NCI-H1417 (cell line): ENCODE results near the gene MRE11.
A peak's percentile ranks its signal among the peaks of the same experiment; 100 is the strongest.
"Not testable (repeated sequence)": the region's sequence is repeated elsewhere in the genome, so short reads cannot be mapped to it uniquely, and the experiment has no call there.

Source experiments
- DNase-seq, 3 experiments: peaks; one replicate each; lab custom pipeline; 2025; lab: John Stamatoyannopoulos, UW

Gene MRE11

DNA sequence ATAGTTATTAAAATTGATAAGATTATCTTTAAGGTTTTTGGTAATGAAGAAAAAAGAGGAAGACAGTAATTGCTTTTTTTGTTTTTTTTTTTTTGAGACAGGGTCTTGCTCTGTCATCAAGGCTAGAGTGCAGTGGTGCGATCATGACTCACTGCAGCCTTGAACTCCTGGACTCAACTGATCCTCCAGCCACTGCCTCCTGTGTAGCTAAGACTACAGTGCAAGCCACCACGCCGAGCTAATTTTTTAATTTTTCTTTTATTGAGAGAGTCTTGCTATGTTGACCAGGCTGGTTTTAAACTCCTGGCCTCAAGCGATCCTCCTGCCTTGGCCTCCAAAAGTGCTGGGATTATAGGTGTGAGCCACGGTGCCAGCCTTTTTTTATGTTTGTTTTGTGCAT is 12.9 kb upstream of the MRE11 start:
- DNase-seq = not testable (repeated sequence)

GRCh38 chr11:94504689-94505293 is 11.1 kb upstream of the MRE11 start:
- peak in 2 of 3 experiments; percentile 63 to 81 for DNase-seq

- DNase-seq = no peak
These were observed 7.9 kb upstream of the MRE11 start for GRCh38 chr11:94501522-94501921.

- no peak for DNase-seq
These were observed 6.5 kb upstream of the MRE11 start for GRCh38 chr11:94500181-94500580.

GRCh38 chr11:94494126-94494680 is 559 bp upstream of the MRE11 start:
- DNase-seq = no peak

- DNase-seq = no peak
These were observed 7.6 kb downstream of the MRE11 start for GRCh38 chr11:94486068-94486467.

DNA sequence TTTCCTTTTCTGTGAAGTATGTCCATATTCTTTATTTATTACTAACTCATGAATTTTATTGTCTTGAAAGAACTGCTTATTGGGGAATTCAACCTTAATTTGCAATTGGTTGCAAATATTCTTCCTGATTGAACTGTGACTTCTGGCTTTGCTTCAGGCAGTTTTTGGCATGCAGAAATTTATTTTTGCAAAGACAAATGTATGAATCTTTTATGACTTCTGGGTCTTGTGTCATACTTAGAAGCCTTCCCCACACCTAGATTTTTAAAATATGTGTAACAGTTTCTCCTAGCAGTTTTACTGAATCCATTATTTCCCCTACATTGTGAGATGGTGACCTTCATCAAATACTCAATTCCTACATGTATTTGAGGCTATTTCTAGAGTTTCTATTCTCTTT is 12.3 kb downstream of the MRE11 start:
- no peak for DNase-seq

DNA sequence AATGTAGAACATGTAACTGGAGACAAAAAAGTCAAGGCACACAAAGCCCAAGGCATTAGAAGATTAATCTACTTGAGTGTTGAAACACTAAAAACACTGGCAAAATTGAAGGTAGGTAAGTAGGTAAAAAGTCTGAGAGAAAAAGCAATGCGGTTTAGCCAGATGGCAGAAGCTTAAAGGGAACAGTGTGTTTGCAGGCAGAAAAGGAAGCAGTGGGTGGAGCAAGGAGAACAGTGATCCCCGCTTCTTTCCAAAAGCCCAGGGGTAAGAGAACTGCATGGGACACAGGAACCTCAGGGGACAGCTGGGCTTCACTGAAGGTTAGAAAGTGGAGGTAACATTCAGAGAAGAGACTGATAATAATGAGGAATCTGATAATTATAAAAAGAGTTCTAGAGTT is 16.0 kb downstream of the MRE11 start:
- DNase-seq = no peak

DNA sequence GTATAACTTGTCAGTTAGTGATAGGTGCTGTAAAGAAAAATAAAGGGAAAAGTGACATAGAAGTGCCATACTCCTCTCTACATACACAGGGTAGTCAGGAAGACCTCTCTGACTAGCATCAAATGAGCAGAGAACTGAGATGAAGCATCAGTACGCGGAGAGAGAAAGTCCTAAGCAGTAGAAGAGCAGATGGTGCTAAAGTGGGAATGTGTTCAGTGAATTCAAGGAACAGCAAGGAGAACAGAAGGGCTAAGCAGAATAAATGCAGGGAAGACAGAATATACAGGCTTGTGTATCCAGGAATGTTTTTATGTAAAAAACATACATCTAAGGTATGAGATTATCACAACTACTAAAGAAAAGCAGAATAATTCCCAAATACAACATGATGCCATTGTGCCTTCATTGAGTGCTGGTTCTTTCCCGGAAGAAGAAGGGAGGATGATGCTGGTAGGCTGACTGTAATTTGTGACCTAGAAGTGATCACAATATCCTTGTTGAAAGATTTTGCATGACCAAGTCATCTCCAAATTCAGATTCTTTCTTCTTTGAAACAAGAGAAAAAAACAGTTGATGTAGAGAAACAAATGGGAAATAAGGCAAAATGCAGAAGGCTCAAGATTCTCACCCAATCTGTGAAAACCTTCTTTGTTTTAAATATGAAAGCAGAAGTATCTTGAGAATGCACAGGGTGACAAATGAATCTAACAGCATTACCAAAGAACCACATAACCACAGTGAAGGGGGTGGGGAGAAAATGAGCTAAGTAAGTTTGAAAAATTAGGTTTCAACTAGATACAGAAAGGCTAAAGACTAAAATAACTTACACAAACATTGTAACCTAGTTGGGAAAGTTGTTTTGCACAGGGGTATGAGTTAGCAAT is 20.5 kb downstream of the MRE11 start:
- no peak for DNase-seq

GRCh38 chr11:94469416-94469815 is 24.2 kb downstream of the MRE11 start:
- no peak for DNase-seq

GRCh38 chr11:94459576-94459975 is 34.1 kb downstream of the MRE11 start:
- DNase-seq = no peak

- no peak for DNase-seq
These were observed 36.3 kb downstream of the MRE11 start for GRCh38 chr11:94457118-94458029.

GRCh38 chr11:94455861-94456260 is 37.8 kb downstream of the MRE11 start:
- DNase-seq = no peak

- no peak for DNase-seq
These were observed 39.3 kb downstream of the MRE11 start for GRCh38 chr11:94454301-94454700.

DNA sequence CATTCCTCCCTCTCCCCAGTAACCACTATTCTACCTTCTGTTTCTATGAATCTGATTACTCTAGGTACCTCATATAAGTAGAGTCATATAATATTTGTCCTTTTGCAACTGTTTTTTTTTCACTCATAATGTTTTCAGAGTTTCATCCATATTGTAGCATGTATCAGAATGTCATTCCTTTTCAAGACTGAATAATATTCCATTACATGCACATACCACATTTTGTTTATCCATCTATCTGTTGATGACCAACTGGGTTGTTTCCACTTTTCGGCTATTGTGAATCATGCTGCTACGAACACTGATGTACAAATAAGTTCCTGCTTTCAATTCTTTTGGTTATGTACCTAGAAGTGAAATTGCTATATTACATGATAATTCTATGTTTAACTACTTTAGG is 40.7 kb downstream of the MRE11 start:
- no peak for DNase-seq

- no peak for DNase-seq
These were observed 43.6 kb downstream of the MRE11 start for GRCh38 chr11:94450048-94450447.

- DNase-seq = peak; percentile 13 to 63 (median 19)
These were observed 44.2 kb downstream of the MRE11 start for GRCh38 chr11:94449437-94449836.

DNA sequence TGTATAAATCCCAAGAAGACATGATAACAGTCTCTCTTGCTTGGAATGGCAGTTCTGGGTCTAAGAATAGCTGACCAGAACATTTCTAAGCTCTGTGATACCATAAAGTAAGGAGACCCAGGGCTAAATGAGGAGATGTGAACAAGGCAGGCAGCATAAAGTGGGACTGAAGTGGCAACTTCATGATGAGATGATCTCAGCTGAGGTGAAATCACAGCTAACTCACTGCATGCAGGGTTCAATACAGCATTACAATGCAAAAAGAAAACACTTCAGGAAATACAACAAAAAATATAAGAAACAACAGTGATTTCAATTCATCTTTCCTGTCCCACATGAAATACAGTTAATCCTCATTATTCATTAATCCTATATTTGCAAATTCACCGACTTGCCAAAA is 44.6 kb downstream of the MRE11 start:
- DNase-seq = no peak

DNA sequence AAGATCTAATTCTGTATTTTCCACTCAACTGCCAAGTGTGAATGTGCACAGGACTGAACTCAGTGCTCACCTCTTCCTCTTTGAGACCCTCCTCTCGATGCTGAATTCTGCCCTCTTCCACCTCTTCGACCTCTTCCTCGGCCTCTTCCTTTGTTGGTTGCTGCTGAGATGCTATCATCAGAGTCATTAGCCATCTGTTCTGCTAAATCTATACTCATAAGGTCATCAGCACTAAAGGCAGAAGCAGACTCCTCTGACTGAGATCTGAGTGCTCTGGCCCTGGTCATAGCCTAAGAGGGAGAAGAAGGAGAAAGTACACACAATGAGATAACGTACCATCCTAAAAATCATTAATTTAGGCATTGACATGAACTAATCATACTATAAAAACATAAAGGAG is 46.5 kb downstream of the MRE11 start:
- DNase-seq = no peak

- DNase-seq = no peak
These were observed 48.0 kb downstream of the MRE11 start for GRCh38 chr11:94445641-94446040.

- DNase-seq = no peak
These were observed 60.6 kb downstream of the MRE11 start for GRCh38 chr11:94433049-94433448.

DNA sequence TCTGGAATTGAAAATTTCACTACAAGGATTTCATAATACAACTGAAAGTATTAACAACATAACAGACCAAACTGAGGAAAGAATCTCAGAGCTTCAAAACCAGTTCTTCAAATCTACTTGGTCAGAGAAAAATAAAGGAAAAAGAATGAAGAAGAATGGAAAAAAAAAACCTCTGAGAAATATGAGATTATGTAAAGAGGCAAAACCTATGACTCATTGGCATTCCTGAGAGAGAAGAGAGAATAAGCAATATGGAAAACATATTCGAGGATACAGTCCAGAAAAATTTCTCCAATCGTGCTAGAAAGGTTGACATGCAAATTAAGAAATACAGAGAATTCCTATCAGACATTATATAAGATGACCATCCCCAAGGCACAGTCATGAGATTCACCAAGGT is 69.0 kb downstream of the MRE11 start:
- DNase-seq = no peak
